Mesenteric fat pad (tissue), 1 donor: ENCODE results near the gene SLC35G6. TPM values are rescaled to one million over a fixed set of nuclear protein-coding genes. Genes with fewer than 3 reads are reported as not detected.
"Not testable (repeated sequence)": the region's sequence is repeated elsewhere in the genome, so short reads cannot be mapped to it uniquely, and the experiment has no call there.

ENCODE experiments used
- DNase-seq: peaks from one replicate; pipeline ENCODE4 v3.0.0-alpha.2; 2020; ENCODE audit warnings: low spot score
- total RNA-seq: library from RNA; stranded (reverse); fragmentation: NEBNext Ultra II Directional; extraction: Animal tissue kit (Norgen Biotek cat#: 25700); gene quantifications from one replicate; pipeline ENCODE4 v1.2.1, GENCODE V29; 2021
- donor health status: DM: yes; HTN: yes; CAD: no.

SLC35G6 gene
- total RNA-seq, 1 donor from 2014 or later: not detected

DNA sequence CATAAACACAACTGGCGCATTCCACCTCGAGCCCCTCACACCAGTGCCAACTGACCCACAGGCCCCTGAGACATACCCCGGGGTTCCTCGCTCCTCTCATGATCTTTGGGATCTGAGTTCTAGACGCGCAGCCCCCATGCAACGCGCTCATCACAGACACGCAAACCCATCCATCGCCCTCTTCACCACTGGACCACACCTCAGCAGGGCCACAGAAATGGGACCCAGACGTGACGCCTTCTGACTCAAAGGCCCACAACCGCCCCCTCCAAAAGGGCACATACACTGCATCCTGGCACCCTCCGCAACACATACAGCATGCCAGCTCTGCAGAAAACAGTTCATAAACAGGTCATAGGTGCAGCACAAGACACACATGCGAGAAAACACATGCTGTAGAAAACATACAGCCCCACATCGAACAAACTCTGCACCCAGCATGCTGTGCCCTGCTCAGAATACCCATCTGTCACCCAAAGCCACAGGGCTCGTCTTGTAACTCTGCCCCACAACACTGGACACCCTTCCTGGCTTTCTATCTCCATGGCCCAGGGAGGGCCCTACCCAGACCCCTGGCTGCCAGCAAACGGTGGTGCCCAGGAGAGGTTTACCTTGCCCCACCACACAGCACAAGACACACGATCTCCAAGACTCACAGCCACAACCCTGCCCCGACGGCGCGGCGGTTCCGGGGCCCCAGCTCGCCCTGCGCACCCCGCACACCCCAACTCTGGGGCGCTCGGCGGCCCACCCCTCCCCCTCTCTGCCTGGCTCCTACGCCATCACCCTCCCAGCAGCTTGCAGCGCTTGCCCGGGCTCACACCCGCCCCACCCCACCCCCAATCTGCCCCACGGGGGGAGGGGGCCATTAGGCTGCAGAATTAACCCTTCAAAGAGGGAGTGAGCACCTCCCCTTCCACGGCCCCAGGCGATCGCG lies 2.7 kb upstream of the SLC35G6 start:
- no peak for DNase-seq

DNA sequence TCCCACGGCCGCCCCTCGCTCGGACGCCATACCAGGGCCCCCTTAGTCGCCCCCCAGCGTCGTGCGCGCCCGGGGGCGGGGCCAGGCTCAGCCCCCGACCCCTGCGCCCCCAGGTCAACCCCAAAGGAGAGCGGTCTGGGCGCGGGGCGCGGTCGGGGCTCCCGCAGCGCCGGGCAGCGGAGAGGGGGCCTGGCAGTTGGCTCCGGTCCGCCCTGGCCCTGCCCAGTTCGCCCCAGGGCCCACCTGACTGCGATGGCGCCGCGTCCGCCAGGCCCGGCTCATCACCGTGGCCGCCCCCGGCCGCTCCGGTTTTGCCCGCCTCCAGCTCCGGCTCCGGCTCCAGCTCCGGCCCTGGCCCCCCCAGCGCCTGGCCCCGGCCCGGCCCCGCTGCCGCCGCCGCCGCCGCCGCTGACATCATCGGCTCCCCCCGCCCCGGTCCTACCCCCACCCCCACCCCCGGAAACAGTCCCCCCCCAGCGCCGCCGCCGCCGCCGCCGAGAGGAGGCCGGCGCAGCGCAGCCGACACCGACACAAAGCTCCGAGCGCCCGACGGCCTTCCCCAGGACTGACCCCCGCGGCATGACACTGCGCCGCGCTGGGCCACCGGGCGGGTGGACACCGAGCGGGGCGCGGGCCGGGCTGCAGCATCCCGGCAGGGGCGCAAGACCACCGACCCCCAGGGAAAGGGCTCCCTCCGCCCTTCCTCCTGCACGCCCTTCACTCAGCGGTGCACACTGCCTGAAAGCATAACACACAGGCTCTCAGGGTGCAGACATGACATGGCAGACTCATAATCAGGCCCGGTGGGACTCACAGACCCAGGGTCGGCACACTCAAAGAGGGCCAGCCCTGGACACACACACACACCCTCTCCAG lies 1.8 kb upstream of the SLC35G6 start, which contains the start of gene ZBTB4:
Gene ZBTB4 (minus strand): TSS at position 419 of the 876 bp plus-strand sequence. CDS start 12,830 bp downstream, outside the sequence.
- no peak for DNase-seq

DNA sequence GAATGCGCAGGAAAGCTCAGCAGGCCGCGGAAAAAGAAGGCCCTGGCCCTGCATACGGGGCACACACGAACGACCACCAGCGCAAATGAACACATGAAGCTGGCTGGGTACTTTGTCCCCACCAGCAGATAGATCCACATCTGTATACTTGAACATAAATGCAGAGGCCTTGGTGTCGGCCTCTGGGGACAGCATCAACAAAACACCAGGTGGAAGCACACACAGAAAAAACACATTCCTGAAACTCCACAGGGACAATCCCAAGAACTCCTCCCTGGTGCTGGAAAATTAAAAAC lies 1.2 kb upstream of the SLC35G6 start:
- no peak for DNase-seq

DNA sequence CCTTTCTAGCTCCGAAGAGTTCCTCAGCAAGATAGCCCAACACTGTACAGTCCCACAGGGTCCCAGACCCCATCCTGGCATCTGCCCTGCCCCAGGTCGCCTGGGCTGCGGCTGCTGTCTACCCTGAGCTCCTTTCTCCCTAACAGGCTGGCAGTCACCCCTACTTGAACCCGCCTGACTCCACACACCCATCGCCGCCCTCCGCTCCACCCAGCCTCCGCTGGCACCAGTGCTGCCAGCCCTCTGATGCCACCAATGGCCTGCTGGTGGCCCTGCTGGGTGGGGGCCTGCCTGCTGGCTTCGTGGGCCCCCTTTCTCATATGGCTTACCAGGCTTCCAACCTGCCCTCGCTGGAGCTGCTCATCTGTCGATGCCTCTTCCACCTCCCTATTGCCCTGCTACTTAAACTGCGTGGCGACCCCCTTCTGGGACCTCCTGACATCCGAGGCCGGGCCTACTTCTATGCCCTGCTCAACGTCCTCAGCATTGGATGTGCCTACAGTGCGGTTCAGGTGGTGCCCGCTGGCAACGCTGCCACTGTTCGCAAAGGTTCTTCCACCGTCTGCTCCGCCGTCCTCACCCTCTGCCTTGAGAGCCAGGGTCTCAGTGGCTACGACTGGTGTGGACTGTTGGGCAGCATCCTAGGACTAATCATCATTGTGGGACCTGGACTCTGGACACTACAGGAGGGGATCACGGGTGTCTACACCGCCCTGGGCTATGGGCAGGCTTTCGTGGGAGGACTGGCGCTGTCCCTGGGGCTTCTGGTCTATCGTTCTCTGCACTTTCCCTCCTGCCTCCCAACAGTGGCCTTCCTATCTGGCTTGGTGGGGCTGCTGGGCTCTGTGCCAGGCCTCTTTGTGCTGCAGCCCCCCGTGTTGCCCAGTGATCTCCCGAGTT lies 846 bp downstream of the SLC35G6 start:
- not testable (repeated sequence) for DNase-seq

DNA sequence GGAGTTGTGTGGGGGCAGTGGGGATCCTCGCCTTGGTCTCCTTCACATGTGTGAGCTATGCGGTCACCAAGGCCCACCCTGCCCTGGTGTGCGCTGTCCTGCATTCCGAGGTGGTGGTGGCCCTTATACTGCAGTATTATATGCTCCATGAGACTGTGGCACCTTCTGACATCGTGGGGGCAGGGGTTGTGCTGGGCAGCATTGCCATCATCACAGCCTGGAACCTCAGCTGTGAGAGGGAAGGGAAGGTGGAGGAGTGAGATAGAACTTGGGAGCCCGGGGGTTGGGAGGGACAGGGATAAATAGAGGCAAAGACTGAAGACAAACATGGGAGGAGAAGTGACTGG lies 1.5 kb downstream of the SLC35G6 start:
- not testable (repeated sequence) for DNase-seq

DNA sequence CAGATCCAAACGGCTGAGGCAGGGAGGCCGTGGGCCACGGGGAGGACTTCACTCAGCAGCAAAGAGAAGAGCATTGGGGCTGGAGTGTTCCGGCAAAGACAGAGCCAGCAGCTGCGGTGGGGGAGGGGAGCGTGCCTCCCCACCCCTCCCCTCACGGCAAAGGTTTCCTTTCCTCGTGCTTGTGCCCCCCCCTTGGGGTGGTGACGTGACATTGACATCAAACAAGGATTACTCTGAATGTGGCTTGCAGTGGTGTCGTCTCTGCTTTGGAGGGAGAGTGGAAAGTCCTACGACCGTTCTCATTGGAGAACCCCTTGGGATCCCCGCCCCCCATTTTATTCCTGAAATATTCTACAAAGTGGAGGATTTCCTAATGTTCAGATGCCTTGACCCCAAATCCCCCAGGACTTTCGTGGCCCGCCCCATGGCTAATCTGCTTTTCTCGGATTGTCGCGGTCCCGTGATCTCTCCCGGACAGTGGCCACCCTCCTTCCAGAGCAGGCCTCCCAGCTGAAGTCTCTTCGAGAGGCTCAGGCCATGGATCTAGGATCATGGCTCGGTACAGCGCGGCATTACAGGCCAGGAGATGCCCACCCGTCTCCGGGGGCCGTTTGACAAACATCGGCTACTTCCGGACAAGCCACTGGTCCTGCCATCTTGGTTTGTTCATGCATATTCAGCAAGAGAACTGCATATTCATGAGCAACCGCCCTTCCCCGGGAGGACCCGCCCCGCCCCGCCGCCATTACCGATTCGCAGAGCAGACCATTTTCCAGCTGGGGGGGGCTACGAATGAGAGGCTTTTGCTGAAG lies 2.2 kb downstream of the SLC35G6 start:
- DNase-seq: peak; percentile 97

DNA sequence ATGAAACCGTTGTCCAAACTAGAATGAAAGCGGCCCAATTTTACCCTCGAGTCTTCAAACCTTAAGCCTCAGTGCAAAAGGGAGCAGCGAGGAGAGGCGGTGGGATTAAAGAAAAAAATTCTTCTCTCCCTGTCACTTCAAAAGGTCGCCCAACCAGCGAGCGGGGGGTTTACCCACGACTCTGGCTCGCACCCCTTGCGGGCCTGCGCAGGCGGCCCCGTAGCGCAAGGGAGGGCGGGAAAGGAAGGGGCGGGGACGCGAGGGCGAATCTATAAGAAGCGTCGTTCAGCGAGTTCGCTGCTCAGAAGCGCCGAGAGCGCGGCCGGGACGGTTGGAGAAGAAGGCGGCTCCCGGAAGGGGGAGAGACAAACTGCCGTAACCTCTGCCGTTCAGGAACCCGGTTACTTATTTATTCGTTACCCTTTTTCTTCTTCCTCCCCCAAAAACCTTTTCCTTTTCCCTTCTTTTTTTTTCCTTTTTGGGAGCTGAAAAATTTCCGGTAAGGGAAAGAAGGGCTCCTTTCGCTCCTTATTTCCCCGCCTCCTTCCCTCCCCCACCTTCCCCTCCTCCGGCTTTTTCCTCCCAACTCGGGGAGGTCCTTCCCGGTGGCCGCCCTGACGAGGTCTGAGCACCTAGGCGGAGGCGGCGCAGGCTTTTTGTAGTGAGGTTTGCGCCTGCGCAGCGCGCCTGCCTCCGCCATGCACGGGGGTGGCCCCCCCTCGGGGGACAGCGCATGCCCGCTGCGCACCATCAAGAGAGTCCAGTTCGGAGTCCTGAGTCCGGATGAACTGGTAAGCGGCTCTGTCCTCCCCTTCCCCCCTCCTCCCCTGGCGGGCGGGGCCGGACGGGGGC lies 3.0 kb downstream of the SLC35G6 start, which contains the start of gene POLR2A:
Gene POLR2A (plus strand): TSS at position 300 of the 852 bp plus-strand sequence.
- DNase-seq: peak; percentile 99

DNA sequence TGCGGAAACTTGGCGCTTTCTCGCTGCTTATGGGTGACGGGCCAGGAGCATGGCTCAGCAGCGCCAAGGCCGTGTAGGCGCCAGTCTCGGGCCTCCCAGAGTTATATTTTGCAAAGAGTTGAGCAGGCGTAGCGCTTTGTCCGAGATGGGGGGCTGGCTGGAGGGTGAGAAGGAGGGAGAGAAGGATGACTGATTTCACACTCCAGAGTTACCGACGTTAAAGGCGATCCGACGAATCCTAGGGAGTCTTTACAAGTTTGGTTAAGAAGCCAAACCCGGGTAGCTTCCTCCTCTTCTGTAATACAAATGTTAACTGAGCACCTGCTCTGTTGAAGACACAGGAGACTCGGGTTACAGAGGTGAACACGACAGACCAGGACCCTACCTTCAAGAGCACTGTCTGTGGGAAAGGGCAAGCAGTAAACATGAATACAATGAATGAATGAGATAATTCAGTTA lies 3.7 kb downstream of the SLC35G6 start:
- no peak for DNase-seq

DNA sequence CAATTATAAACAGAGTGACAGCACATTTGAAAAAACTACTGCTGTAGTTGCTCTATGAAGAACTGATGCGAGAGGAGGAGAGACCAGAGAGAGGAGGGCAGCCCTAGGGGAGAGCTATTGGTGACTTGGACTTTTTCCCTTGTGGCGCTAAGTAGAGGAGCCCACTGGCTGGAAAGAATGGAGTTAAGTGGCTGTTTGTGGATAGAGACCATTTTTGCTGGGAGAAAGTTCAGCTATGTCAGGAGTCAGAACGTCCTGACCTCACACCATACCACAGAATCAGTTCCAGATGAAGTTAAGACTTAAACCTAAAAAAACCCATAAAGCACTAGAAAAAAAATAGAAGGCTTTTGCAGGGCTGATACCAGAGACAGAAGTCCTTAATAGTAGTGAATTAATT lies 4.9 kb downstream of the SLC35G6 start:
- no peak for DNase-seq

DNA sequence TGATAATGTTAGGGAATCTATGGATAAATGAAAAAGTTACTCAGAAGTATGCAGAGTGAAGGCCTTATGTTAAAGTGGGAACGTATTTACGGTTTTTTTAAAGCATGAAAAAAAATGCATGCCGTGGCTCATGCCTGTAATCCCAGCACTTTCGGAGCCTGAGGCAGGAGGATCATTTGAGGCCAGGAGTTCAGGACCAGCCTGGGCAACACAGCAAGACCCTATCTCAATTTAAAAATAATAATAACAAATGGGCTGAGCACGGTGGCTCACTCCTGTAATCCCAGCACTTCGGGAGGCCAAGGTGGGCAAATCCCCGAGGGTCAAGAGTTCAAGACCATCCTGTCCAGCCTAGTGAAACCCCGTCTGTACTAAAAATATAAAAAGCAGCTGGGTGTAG lies 8.9 kb downstream of the SLC35G6 start:
- DNase-seq: no peak

DNA sequence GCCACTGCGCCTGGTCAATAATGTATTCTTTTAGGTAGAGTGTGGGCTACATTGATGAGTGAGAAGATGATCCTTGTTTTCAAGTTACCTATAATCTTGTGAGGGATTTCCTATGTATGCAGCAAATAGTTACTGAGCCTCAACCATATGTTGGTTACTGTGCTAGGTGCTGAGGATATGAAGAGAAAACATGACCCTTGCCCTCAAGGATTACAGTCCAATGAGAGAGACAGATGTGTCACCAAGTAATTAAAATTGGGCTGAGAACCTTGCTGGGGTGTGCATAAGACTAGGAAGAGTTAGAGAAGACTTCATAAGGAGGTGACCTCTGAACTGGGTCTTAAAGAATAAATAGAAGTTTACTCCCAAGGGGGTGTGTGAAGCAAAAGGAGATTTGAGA lies 10.3 kb downstream of the SLC35G6 start:
- no peak for DNase-seq

DNA sequence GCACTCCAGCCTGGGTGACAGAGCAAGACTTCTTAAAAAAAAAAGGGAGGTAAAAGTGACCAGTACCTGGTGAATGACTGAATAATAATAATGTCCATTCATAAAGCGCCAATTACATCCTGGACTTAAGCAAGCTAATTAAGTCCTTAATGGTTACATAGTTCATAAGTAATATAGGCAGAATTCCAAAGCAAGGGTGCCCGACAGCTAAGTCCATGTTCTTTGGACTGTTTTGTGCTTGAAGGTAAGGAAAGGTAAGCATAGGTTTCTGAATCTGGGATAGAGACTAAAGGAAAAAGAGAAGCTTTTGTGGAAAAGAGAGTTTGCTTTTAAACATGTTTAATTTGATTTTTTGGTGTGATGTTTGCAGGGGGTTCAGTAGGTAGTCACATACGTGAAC lies 12.7 kb downstream of the SLC35G6 start:
- no peak for DNase-seq

DNA sequence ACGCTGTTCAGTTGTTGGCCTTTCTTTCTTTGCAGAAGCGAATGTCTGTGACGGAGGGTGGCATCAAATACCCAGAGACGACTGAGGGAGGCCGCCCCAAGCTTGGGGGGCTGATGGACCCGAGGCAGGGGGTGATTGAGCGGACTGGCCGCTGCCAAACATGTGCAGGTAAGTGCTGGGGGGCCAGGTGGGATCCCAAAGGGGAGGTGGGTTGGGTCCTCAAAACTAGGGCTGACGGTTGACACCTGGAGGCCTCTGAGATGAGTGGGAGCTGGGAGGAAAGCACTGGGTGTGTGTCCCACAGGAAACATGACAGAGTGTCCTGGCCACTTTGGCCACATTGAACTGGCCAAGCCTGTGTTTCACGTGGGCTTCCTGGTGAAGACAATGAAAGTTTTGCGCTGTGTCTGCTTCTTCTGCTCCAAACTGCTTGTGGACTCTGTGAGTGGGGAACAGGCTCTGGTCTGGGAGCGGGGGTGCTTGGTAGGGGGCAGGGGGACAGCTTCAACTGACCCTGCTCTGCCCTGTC lies 14.7 kb downstream of the SLC35G6 start:
- no peak for DNase-seq

DNA sequence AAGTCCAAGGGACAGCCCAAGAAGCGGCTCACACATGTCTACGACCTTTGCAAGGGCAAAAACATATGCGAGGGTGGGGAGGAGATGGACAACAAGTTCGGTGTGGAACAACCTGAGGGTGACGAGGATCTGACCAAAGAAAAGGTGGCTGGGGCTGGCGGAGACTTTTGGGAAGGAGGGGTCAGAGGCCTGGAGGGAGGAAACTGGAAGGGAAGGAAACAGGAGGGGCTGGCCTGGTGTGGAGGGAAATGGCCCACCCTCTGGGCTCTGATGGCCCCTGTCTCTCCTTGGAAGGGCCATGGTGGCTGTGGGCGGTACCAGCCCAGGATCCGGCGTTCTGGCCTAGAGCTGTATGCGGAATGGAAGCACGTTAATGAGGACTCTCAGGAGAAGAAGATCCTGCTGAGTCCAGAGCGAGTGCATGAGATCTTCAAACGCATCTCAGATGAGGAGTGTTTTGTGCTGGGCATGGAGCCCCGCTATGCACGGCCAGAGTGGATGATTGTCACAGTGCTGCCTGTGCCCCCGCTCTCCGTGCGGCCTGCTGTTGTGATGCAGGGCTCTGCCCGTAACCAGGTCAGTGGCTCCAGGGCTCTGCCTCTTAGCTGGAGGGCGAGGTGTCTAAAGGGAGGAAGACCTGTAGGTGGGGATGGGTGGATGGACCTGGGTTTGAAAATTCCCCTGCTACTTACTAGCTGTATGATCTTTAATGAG lies 15.4 kb downstream of the SLC35G6 start:
- no peak for DNase-seq

DNA sequence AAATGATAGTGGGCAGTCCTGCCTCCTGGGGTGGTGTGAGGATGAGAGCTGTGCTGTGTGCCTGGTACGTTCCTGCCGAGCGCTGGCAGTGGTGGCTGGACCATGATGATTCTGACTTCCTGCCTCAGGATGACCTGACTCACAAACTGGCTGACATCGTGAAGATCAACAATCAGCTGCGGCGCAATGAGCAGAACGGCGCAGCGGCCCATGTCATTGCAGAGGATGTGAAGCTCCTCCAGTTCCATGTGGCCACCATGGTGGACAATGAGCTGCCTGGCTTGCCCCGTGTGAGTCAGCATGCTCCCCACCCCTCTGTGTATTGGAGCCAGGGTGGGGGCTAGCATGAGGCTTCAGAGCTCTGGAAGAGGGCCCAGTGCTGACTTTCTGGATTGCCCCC lies 16.0 kb downstream of the SLC35G6 start:
- no peak for DNase-seq

DNA sequence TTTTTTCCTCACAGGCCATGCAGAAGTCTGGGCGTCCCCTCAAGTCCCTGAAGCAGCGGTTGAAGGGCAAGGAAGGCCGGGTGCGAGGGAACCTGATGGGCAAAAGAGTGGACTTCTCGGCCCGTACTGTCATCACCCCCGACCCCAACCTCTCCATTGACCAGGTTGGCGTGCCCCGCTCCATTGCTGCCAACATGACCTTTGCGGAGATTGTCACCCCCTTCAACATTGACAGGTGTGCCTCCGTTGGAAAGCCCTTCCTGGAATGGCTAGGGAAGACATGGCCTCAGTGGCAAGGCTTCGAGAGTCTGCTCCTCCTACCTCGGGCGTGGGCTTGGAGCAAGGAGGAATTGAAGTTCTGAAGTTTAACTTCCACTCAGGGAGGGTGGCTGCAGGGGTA lies 16.4 kb downstream of the SLC35G6 start:
- no peak for DNase-seq

DNA sequence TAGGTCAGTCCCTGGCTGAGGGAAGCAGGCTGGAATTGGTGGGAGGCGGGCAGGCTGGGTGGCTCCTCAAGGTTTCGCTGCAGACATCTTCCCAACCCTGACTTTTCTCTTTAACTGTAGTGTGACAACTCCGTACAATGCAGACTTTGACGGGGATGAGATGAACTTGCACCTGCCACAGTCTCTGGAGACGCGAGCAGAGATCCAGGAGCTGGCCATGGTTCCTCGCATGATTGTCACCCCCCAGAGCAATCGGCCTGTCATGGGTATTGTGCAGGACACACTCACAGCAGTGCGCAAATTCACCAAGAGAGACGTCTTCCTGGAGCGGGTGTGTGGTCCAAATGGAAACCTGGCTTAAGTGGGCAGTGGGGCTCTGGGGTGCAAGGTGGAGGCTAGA lies 17.9 kb downstream of the SLC35G6 start:
- no peak for DNase-seq

DNA sequence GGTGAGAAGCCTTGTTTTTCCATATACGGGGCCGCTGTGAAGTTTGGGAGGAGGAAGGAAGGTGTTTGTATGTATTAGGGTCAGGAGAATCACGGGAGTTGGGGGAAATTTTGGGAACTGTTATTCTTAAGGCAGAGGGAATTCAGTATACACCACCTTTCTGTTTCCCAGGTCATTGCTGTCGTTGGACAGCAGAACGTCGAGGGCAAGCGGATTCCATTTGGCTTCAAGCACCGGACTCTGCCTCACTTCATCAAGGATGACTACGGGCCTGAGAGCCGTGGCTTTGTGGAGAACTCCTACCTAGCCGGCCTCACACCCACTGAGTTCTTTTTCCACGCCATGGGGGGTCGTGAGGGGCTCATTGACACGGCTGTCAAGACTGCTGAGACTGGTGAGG lies 20.5 kb downstream of the SLC35G6 start:
- DNase-seq: no peak
